DMS114 treated with DMSO at 0.1 percent for 48 hours (cell line): ENCODE data around the gene IFI6.
"Not testable (repeated sequence)": the region's sequence is repeated elsewhere in the genome, so short reads cannot be mapped to it uniquely, and the experiment has no call there.

Experiments used
- DNase-seq: peaks from one replicate; lab custom pipeline; 2025; ENCODE audit not compliant: unreplicated experiment; lab: John Stamatoyannopoulos, UW

IFI6 gene

GRCh38 chr1:27652111-27652864 lies 19.7 kb downstream of the IFI6 start:
- DNase-seq: no peak

- DNase-seq: no peak
Measured at GRCh38 chr1:27650539-27651175, 21.3 kb downstream of the IFI6 start.

- no peak for DNase-seq
Measured at GRCh38 chr1:27650171-27650538, 21.8 kb downstream of the IFI6 start.

GRCh38 chr1:27649306-27649635 lies 22.7 kb downstream of the IFI6 start:
- no peak for DNase-seq

GRCh38 chr1:27648602-27649305 lies 23.2 kb downstream of the IFI6 start:
- DNase-seq: no peak

- no peak for DNase-seq
Measured at GRCh38 chr1:27647328-27647727, 24.7 kb downstream of the IFI6 start.

GRCh38 chr1:27646676-27647075 lies 25.3 kb downstream of the IFI6 start:
- no peak for DNase-seq

- DNase-seq: no peak
Measured at GRCh38 chr1:27645071-27645415, 26.9 kb downstream of the IFI6 start.

- DNase-seq: no peak
Measured at GRCh38 chr1:27644369-27645070, 27.5 kb downstream of the IFI6 start.

GRCh38 chr1:27643600-27644368 lies 28.2 kb downstream of the IFI6 start:
- peak; percentile 48 for DNase-seq

GRCh38 chr1:27640514-27640913 lies 31.5 kb downstream of the IFI6 start:
- DNase-seq: not testable (repeated sequence)

GRCh38 chr1:27638805-27639204 lies 33.2 kb downstream of the IFI6 start:
- no peak for DNase-seq

- DNase-seq: no peak
Measured at GRCh38 chr1:27638047-27638734, 33.8 kb downstream of the IFI6 start.

GRCh38 chr1:27635396-27636142 lies 36.4 kb downstream of the IFI6 start:
- DNase-seq: no peak

GRCh38 chr1:27634985-27635367 lies 37.0 kb downstream of the IFI6 start, which contains the start of gene FGR:
Gene FGR, minus strand, starts transcription at chr1:27635185. Its CDS starts 11,269 bp downstream, at chr1:27623916.
- no peak for DNase-seq

GRCh38 chr1:27634177-27634984 lies 37.6 kb downstream of the IFI6 start:
- no peak for DNase-seq

GRCh38 chr1:27633640-27634176 lies 38.3 kb downstream of the IFI6 start:
- DNase-seq: no peak

- no peak for DNase-seq
Measured at GRCh38 chr1:27633298-27633610, 38.7 kb downstream of the IFI6 start.
